DMS 273 (cell line): ENCODE measurements around the gene U2AF2.

Source experiments
- DNase-seq: peaks from one replicate; lab custom pipeline; 2025; ENCODE audit not compliant: unreplicated experiment; lab: John Stamatoyannopoulos, UW

The U2AF2 gene

GRCh38 chr19:55642153-55643002 is 12.5 kb upstream of the U2AF2 start:
- peak; percentile 78 for DNase-seq

- DNase-seq = peak; percentile 90
These were observed 11.6 kb upstream of the U2AF2 start, which contains the start of gene ZNF581 for GRCh38 chr19:55643003-55643886. ZNF581 (plus strand) TSS chr19:55643649; CDS start chr19:55644572, 923 bp downstream.

DNA sequence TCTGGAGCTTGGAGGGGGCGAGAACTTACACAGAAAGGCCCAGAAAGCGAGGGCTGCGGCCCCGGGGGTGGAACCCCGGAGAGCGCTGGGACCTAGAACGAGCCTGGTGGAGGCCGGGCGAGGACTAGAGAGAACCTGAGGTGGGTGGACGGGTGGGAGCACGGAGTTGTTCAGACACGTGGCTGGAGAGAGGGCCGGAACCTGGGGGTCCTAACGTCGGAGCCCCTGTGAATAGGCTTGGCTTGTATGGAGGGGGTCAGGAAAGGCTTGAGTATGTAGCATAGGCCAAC is 11.0 kb upstream of the U2AF2 start:
- peak; percentile 62 for DNase-seq

DNA sequence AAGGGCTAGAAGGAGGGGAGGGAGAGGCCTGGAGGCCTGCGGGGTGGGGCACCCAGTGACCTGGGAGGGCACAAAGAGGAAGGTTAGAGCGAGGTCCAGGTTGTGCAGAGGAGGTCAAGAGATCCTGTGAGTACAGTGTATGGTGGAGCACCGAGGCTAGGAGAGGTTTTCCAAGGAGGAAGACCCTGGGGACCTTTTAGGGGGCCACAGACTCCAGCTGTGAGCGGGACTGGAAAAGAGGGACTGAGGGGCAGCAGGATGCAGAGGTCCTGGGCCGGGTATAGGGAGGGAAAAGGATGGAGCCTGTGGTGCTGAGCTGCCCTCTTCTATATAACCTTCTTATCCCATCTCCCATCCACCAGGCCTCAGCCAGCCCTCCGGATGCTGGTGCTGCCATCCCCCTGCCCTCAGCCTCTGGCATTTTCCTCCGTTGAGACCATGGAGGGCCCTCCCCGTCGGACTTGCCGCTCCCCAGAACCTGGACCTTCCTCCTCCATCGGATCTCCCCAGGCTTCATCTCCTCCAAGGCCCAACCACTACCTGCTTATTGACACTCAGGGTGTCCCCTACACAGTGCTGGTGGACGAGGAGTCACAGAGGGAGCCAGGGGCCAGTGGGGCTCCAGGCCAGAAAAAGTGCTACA is 10.5 kb upstream of the U2AF2 start:
- DNase-seq = no peak

- DNase-seq = no peak
These were observed 9.9 kb upstream of the U2AF2 start for GRCh38 chr19:55644842-55645511.

DNA sequence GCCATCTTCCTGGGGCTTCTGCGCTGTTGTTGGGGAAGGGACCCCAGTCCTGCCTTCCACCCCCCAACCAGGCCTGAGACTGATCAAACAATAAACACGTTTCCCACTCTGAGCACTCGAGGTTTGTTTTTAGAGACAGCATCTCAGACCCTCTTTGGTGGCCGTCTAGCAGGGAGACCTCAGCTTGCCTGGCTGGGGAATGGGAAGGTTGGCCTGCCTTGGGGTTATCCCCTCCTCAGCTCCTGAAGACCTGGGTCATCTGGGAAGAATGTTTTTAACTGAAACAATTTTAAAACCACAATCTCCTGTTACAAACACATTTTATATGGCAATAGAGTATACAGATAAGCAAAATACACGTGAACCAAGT is 9.3 kb upstream of the U2AF2 start:
- DNase-seq = no peak

GRCh38 chr19:55646889-55647731 is 7.7 kb upstream of the U2AF2 start:
- peak; percentile 78 for DNase-seq

GRCh38 chr19:55647732-55648584 is 6.9 kb upstream of the U2AF2 start, which contains the start of gene CCDC106:
CCDC106 (plus strand) TSS chr19:55648212; CDS start chr19:55649047, 835 bp downstream.
- peak; percentile 94 for DNase-seq

GRCh38 chr19:55648585-55649267 is 6.1 kb upstream of the U2AF2 start:
- DNase-seq = peak; percentile 46

DNA sequence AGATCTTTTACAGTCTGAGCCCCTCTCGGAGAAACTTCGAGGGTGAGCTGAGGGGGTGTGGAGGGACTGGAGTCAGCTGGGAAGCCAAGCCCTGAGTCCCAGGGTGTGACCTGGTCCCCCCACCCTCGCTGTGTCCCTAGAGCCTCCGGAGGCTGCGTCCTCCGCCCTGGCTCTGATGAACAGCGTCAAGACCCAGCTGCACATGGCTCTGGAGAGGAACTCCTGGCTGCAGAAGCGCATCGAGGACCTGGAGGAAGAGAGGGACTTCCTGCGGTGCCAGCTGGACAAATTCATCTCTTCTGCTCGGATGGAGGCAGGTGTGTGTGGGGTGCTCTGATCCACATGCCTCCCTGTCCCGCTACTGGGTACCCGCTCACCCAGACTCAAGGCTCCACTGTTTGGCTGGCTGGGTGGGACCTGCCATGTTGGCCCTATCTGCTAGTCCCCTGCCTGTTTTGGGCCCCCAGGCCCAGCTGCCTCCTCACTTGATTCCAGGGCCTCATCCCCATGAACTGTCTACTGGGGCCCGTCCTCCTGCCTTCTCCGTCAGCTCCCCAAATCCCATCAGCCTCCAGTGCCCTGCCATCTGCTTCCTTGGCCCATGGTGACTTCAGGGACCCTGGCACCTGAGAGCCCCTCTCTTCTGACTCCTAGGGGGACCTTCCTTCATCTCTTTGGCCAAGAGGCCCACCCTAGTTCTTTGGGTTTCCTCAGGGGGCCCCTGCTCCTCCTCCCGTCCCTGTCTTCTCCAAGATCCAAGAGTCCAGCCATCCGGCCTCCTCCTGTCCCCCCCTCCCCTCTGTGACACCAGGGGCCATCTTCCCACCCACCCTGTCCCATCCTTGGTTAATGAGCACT is 5.3 kb upstream of the U2AF2 start:
- DNase-seq = no peak

- no peak for DNase-seq
These were observed 4.7 kb upstream of the U2AF2 start for GRCh38 chr19:55650126-55650557.

DNA sequence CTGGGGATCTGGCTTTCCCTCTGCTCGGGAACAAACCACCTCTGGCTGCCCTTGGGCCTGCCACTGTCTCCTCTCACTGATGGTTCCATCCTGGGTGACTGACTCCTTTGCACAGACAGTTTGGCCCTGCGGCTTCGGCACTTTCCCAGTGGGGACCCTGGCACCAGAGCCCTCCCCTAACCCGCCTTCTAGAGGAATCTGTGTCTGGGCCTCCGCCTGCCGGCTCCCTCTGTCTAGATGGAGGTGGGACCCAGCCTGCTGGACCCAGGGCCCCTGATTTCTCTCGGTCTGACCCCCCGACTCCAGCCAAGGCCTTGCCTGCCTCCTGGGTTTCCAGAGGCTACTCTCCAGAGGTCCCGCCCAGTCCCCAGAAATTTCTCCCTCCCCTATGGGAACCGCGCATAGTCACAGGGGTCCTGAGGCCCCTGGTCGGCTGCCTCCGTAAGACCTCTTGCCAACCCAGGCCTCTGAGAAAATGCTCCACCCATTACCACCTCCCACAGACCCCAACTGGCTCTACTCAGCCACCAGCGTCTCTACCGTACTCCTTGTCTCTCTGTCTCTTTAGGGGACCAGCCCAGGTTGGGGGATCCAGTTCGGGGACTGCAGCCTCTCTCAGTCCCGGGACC is 4.1 kb upstream of the U2AF2 start:
- DNase-seq = no peak

DNA sequence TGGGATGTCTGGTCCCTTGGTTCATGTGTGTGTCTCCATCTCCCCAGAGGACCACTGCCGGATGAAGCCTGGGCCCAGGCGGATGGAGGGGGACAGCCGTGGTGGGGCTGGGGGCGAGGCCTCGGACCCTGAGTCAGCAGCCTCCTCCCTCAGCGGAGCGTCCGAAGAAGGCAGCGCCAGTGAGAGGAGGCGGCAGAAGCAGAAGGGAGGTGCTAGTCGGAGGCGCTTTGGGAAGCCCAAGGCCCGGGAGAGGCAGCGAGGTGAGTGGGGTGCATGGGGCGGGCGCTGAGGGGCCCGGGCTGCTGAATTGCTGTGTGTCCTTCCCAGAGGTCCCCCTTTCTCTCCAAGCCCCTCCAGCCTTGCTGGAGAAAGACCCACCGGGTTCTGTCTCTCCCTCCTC is 3.6 kb upstream of the U2AF2 start:
- no peak for DNase-seq

- no peak for DNase-seq
These were observed 2.3 kb upstream of the U2AF2 start for GRCh38 chr19:55652311-55653128.

DNA sequence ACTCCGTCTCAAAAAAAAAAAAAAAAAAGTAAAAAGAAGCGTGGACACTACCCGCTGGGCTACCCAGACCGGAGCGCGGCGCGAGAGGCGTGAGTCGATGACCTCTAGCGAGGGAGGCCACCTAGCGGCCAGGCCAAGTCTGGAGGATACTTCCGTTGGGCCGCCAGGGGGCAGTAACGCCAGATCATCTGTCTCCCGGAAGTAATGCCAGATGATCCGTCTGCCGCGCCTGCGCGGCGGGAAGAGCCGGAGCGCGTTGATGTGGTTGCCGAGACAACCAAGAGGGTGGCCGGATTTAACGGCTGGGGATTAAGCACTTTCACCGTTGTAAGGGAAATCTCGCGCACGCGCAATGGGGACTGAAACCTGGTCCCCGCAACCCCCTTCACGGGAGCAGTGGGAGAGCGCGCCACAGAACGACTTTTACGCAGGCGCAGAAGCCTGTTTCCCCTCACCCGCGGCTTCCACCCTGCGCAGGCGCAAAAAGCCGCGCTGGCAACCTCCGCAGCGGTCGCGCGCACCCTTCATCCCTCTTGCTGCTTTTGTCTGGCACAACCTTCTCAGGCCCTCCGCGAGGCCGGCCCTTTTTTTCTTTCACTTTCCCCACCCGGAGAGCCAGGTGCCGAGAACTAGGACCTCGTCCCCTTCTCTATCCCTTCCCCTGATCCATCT is 1.0 kb upstream of the U2AF2 start:
- peak; percentile 99 for DNase-seq
